ENCODE data around the gene MEOX1. TPM values are rescaled to one million over a fixed set of nuclear protein-coding genes. Genes with fewer than 3 reads are reported as not detected.
"Not testable (repeated sequence)": the region's sequence is repeated elsewhere in the genome, so short reads cannot be mapped to it uniquely, and the experiment has no call there.

Gene MEOX1
- total RNA-seq, 1 donor from 2014 or later: 1.5 TPM

GRCh38 chr17:43609613-43610385 lies 51.9 kb downstream of the MEOX1 start:
- Histone ChIP-seq H3K4me1 (no peaks in the 10 kb centered on the region), H3K27me3 (no peaks in the 10 kb centered on the region), H3K4me3 (no peak overlapping the region), H3K27ac (no peak overlapping the region), H3K9me3 (no peaks in the 10 kb centered on the region), H3K36me3 (no peaks in the 10 kb centered on the region)
- no peak for DNase-seq
- no peak for TF ChIP-seq CTCF (IDR thresholded peaks at IDR 0.05)
- intact Hi-C loops (cut with DNase I): no loop called here
- no peak for ATAC-seq

- ATAC-seq (no peak), DNase-seq (no peak)
- intact Hi-C loops (cut with DNase I): no loop called here
- Histone ChIP-seq H3K36me3 (no peaks in the 10 kb centered on the region), H3K4me1 (no peaks in the 10 kb centered on the region), H3K27me3 (no peaks in the 10 kb centered on the region), H3K27ac (no peak overlapping the region), H3K9me3 (no peaks in the 10 kb centered on the region), H3K4me3 (no peak overlapping the region)
- TF ChIP-seq CTCF (IDR thresholded peaks at IDR 0.05): no peak
Observed at GRCh38 chr17:43608313-43608712, 53.4 kb downstream of the MEOX1 start.

GRCh38 chr17:43604549-43604948 lies 57.2 kb downstream of the MEOX1 start:
- DNase-seq (no peak), ATAC-seq (no peak)
- H3K27me3 ChIP-seq: no peaks in the 10 kb centered on the region
- intact Hi-C loops (cut with DNase I): no loop called here
- no peaks in the 10 kb centered on the region for H3K36me3 ChIP-seq
- H3K4me1 ChIP-seq: no peaks in the 10 kb centered on the region
- no peaks in the 10 kb centered on the region for H3K9me3 ChIP-seq
- no peak for TF ChIP-seq CTCF (IDR thresholded peaks at IDR 0.05)
- no peak overlapping the region for H3K4me3 ChIP-seq
- no peak overlapping the region for H3K27ac ChIP-seq

GRCh38 chr17:43603321-43603720 lies 58.4 kb downstream of the MEOX1 start:
- no peak for TF ChIP-seq CTCF (IDR thresholded peaks at IDR 0.05)
- H3K27me3 ChIP-seq: no peaks in the 10 kb centered on the region
- H3K4me1 ChIP-seq: no peaks in the 10 kb centered on the region
- DNase-seq (no peak), ATAC-seq (no peak)
- H3K9me3 ChIP-seq: no peaks in the 10 kb centered on the region
- no peak overlapping the region for H3K27ac ChIP-seq
- no peak overlapping the region for H3K4me3 ChIP-seq
- no peaks in the 10 kb centered on the region for H3K36me3 ChIP-seq
- intact Hi-C loops (cut with DNase I): no loop called here

GRCh38 chr17:43602556-43602955 lies 59.2 kb downstream of the MEOX1 start:
- H3K27me3 ChIP-seq; H3K9me3 ChIP-seq; intact Hi-C loops (cut with DNase I); ATAC-seq; H3K4me3 ChIP-seq; H3K4me1 ChIP-seq; H3K36me3 ChIP-seq; DNase-seq; H3K27ac ChIP-seq: not testable (repeated sequence)

- Histone ChIP-seq H3K27me3 (no peaks in the 10 kb centered on the region), H3K36me3 (no peaks in the 10 kb centered on the region), H3K9me3 (no peaks in the 10 kb centered on the region), H3K4me1 (no peaks in the 10 kb centered on the region), H3K4me3 (no peak overlapping the region), H3K27ac (no peak overlapping the region)
- ATAC-seq (no peak), DNase-seq (no peak)
- intact Hi-C loops (cut with DNase I): no loop called here
- no peak for TF ChIP-seq CTCF (IDR thresholded peaks at IDR 0.05)
Observed at GRCh38 chr17:43601280-43602039, 60.3 kb downstream of the MEOX1 start.
